GM12892 (cell line): ENCODE data around the gene GNA12.

Source experiments
- POLR2A ChIP-seq: IDR thresholded peaks from 2 replicates; pipeline ENCODE4 v1.6.1; 2011; ENCODE audit warnings: low read depth, low read length, control low read depth
- POLR2AphosphoS5 ChIP-seq: IDR thresholded peaks from 2 replicates; pipeline ENCODE4 v1.6.1; 2011; ENCODE audit warnings: low read depth, low read length, control low read depth

GRCh38 chr7:2691011-2691707 is 152.9 kb downstream of the GNA12 start:
- no peak for TF ChIP-seq POLR2AphosphoS5
- no peak for TF ChIP-seq POLR2A
